ENCODE measurements around the gene TRIOBP. TPM values are rescaled to one million over a fixed set of nuclear protein-coding genes. Genes with fewer than 3 reads are reported as not detected.

TRIOBP gene
- total RNA-seq, 1 donor from 2014 or later, result 53.2 TPM

GRCh38 chr22:37806409-37807333 lies 109.8 kb downstream of the TRIOBP start:
- peak overlapping the region; percentile 37 for H3K27ac Mint-ChIP-seq (ENCODE audit: unreplicated experiment)
- no peak for TF ChIP-seq CTCF (conservative IDR thresholded peaks at IDR 0.05)
- H3K9me3 Mint-ChIP-seq, result no peaks in the 10 kb centered on the region
- H3K4me3 Mint-ChIP-seq, result peak overlapping the region; percentile 94
- H3K36me3 Mint-ChIP-seq (ENCODE audit: low read depth), result no peaks in the 10 kb centered on the region
- peaks cover 8% of the 10 kb centered on the region for H3K27me3 Mint-ChIP-seq (ENCODE audit: low read depth)
- H3K4me1 Mint-ChIP-seq, result peaks cover 63% of the 10 kb centered on the region
- no peak for DNase-seq (ENCODE audit: low read depth, low spot score)

GRCh38 chr22:37807410-37808293 lies 110.8 kb downstream of the TRIOBP start, which contains the start of gene GCAT:
GCAT (plus strand) TSS chr22:37807934; CDS start chr22:37807968, 34 bp downstream.
- peaks cover 58% of the 10 kb centered on the region for H3K4me1 Mint-ChIP-seq
- peaks cover 8% of the 10 kb centered on the region for H3K27me3 Mint-ChIP-seq (ENCODE audit: low read depth)
- H3K4me3 Mint-ChIP-seq, result peak within 1 kb of the TSS; percentile 94
- TF ChIP-seq CTCF (conservative IDR thresholded peaks at IDR 0.05), result no peak
- H3K9me3 Mint-ChIP-seq, result no peaks in the 10 kb centered on the region
- DNase-seq (ENCODE audit: low read depth, low spot score), result peak; percentile 84
- peak within 1 kb of the TSS; percentile 78 for H3K27ac Mint-ChIP-seq (ENCODE audit: unreplicated experiment)
- no peaks in the 10 kb centered on the region for H3K36me3 Mint-ChIP-seq (ENCODE audit: low read depth)

GRCh38 chr22:37808294-37808657 lies 111.4 kb downstream of the TRIOBP start:
- Mint-ChIP-seq H3K4me1 (peaks cover 52% of the 10 kb centered on the region), H3K4me3 (peak overlapping the region; percentile 94), H3K27ac (ENCODE audit: unreplicated experiment) (peak overlapping the region; percentile 78), H3K9me3 (no peaks in the 10 kb centered on the region), H3K36me3 (ENCODE audit: low read depth) (no peaks in the 10 kb centered on the region), H3K27me3 (ENCODE audit: low read depth) (peaks cover 4% of the 10 kb centered on the region)
- TF ChIP-seq CTCF (conservative IDR thresholded peaks at IDR 0.05), result no peak
- no peak for DNase-seq (ENCODE audit: low read depth, low spot score)

- H3K36me3 Mint-ChIP-seq (ENCODE audit: low read depth), result peaks cover 2% of the 10 kb centered on the region
- peaks cover 41% of the 10 kb centered on the region for H3K4me1 Mint-ChIP-seq
- no peaks in the 10 kb centered on the region for H3K9me3 Mint-ChIP-seq
- peaks cover 3% of the 10 kb centered on the region for H3K27me3 Mint-ChIP-seq (ENCODE audit: low read depth)
- no peak for TF ChIP-seq CTCF (conservative IDR thresholded peaks at IDR 0.05)
- peak overlapping the region; percentile 84 for H3K4me3 Mint-ChIP-seq
- no peak overlapping the region for H3K27ac Mint-ChIP-seq (ENCODE audit: unreplicated experiment)
- no peak for DNase-seq (ENCODE audit: low read depth, low spot score)
Observed at GRCh38 chr22:37809672-37810333, 113.0 kb downstream of the TRIOBP start.

- no peaks in the 10 kb centered on the region for H3K27me3 Mint-ChIP-seq (ENCODE audit: low read depth)
- H3K9me3 Mint-ChIP-seq, result no peaks in the 10 kb centered on the region
- TF ChIP-seq CTCF (conservative IDR thresholded peaks at IDR 0.05), result no peak
- no peak for DNase-seq (ENCODE audit: low read depth, low spot score)
- peaks cover 2% of the 10 kb centered on the region for H3K36me3 Mint-ChIP-seq (ENCODE audit: low read depth)
- H3K4me1 Mint-ChIP-seq, result peaks cover 25% of the 10 kb centered on the region
- H3K27ac Mint-ChIP-seq (ENCODE audit: unreplicated experiment), result no peak overlapping the region
- peak overlapping the region; percentile 65 for H3K4me3 Mint-ChIP-seq
Observed at GRCh38 chr22:37811867-37812266, 115.0 kb downstream of the TRIOBP start.
